Panc1 (cell line): ENCODE data around the gene CDC42EP5. TPM values are rescaled to one million over a fixed set of nuclear protein-coding genes. Genes with fewer than 3 reads are reported as not detected.

Experiments
- ATAC-seq: fragments of 200-7000 bp; cut with Tn5 transposase; 2 replicates; pipeline ENCODE4 v1.9.1; 2020; ENCODE audit warnings: mild to moderate bottlenecking, moderate library complexity
- BruUV-seq: library from RNA; stranded (reverse); fragments of 400-500 nt; replicated peaks from 2 replicates; lab custom pipeline; 2021; lab: Mats Ljungman, UMichigan
- CTCF ChIA-PET: fragments of 300-600 bp; sonication (Branson Sonifier 250); formaldehyde crosslinking; loops from one replicate; lab custom pipeline; 2022; ENCODE audit warnings: antibody characterized with exemption; lab: Charles Lee
- POLR2A ChIA-PET: fragments of 300-600 bp; sonication (Branson Sonifier 250); formaldehyde crosslinking; loops from one replicate; lab custom pipeline; 2022; ENCODE audit warnings: antibody characterized with exemption; lab: Charles Lee
- DNase-seq: peaks from one replicate; pipeline ENCODE4 v3.0.0-alpha.2; 2010; ENCODE audit warnings: low read depth, low spot score
- H3K27ac ChIP-seq: 2 replicates; pipeline ENCODE4 v1.5.1; 2011; ENCODE audit warnings: mild to moderate bottlenecking, low read length, inconsistent platforms
- H3K27me3 ChIP-seq: fragments of 200-500 bp; sonication (Bioruptor generic); 2 replicates; pipeline ENCODE4 v1.6.0; 2014; ENCODE audit warnings: low read length, inconsistent platforms; ENCODE audit not compliant: control insufficient read depth, insufficient read depth
- H3K36me3 ChIP-seq: fragments of 200-500 bp; sonication (Bioruptor generic); 2 replicates; pipeline ENCODE4 v1.5.1; 2014; ENCODE audit warnings: inconsistent platforms, mild to moderate bottlenecking, low read length, moderate library complexity; ENCODE audit not compliant: control insufficient read depth, insufficient read depth
- H3K4me1 ChIP-seq: 2 replicates; pipeline ENCODE4 v1.5.1; 2011; ENCODE audit warnings: inconsistent platforms, mild to moderate bottlenecking, low read length, moderate library complexity; ENCODE audit not compliant: control insufficient read depth, insufficient read depth
- H3K4me3 ChIP-seq, 2 experiments: 2 replicates each; pipeline ENCODE4 v1.5.1; 2011 to 2012; ENCODE audit warnings: low read depth in 2 of 2, low read length in 2 of 2, mild to moderate bottlenecking in 2 of 2, inconsistent platforms in 1 of 2, moderate library complexity in 1 of 2
- H3K9me3 ChIP-seq: fragments of 200-500 bp; sonication (Bioruptor generic); 2 replicates; pipeline ENCODE4 v1.5.1; 2014; ENCODE audit warnings: low read depth, mild to moderate bottlenecking, inconsistent platforms, low read length, moderate library complexity; ENCODE audit not compliant: control insufficient read depth, insufficient read depth
- POLR2AphosphoS5 ChIP-seq: IDR thresholded peaks from 2 replicates; pipeline ENCODE4 v1.6.1; 2012; ENCODE audit warnings: mild to moderate bottlenecking, low read depth, low read length, moderate library complexity
- SIN3A ChIP-seq: IDR thresholded peaks from 2 replicates; pipeline ENCODE4 v1.6.1; 2012; ENCODE audit warnings: low read depth, mild to moderate bottlenecking, low read length, moderate library complexity, borderline replicate concordance; ENCODE audit not compliant: insufficient read depth
- TCF7L2 ChIP-seq: IDR thresholded peaks from 2 replicates; pipeline ENCODE4 v1.6.1; 2011; ENCODE audit warnings: mild to moderate bottlenecking, low read depth, low read length, inconsistent platforms
- in situ Hi-C: cut with HindIII; loops from 2 replicates; pipeline ENCODE4 v1.10.0; 2016; ENCODE audit warnings: low sequenced_read_pairs, low pct_unique_long_range_greater_than_20kb
- intact Hi-C: fragments of 100-400 bp; cut with micrococcal nuclease; formaldehyde crosslinking; loops from one replicate; pipeline ENCODE4 v1.10.0; 2022; ENCODE audit not compliant: unreplicated experiment
- total RNA-seq: library from RNA; stranded (reverse); gene quantifications from one replicate; pipeline ENCODE4 v1.2.1, GENCODE V29; 2021; ENCODE audit not compliant: unreplicated experiment
- TF ChIP-seq, protein P1 (sequence below): fragments of 450-650 bp; IDR thresholded peaks from 2 replicates; pipeline ENCODE4 v1.5.1; 2017; ENCODE audit warnings: mild to moderate bottlenecking
- TF ChIP-seq, protein P2 (sequence below), 2 experiments: IDR thresholded peaks; 2 replicates each; pipeline ENCODE4 v1.6.1; 2011 to 2012; ENCODE audit warnings: low read depth in 2 of 2, control low read depth in 1 of 2, low read length in 1 of 2, mild to moderate bottlenecking in 1 of 2, moderate library complexity in 1 of 2; ENCODE audit not compliant: insufficient read depth in 1 of 2

The CDC42EP5 gene
- total RNA-seq, 1 experiment from 2014 or later = 7.1 TPM

- CTCF ChIA-PET = no interaction called here
Observed at GRCh38 chr19:54482889-54483288, 9.8 kb upstream of the CDC42EP5 start.

DNA sequence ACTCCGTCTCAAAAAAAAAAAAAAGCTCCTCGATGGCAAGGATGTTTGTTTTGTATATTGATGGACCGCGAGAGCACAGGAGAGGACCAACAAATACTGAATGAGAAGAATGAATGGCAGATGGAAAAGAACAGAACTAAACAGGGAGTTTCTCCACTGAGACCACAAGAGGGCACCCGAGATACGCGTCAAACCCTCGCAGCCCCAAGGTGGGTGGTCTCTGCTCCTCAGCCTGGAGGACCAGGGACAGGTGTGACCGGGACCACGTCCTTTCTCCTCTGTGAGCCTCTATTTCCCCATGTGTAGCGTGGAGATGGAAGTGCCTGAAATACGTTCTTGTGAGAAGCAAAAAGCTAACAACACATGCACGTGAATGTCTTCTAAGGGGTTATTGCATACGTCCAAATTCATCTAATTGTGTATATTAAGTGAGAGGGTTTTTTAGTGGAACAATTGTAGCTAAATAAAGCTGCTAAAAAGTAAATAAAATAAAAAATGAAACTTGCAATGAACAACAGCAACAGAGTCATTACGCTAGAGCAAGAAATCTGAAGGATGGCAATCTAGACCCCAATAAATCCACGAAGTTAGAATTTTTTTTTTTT lies 8.3 kb upstream of the CDC42EP5 start:
- no peak for TF ChIP-seq TCF7L2
- TF ChIP-seq, protein P1, sequence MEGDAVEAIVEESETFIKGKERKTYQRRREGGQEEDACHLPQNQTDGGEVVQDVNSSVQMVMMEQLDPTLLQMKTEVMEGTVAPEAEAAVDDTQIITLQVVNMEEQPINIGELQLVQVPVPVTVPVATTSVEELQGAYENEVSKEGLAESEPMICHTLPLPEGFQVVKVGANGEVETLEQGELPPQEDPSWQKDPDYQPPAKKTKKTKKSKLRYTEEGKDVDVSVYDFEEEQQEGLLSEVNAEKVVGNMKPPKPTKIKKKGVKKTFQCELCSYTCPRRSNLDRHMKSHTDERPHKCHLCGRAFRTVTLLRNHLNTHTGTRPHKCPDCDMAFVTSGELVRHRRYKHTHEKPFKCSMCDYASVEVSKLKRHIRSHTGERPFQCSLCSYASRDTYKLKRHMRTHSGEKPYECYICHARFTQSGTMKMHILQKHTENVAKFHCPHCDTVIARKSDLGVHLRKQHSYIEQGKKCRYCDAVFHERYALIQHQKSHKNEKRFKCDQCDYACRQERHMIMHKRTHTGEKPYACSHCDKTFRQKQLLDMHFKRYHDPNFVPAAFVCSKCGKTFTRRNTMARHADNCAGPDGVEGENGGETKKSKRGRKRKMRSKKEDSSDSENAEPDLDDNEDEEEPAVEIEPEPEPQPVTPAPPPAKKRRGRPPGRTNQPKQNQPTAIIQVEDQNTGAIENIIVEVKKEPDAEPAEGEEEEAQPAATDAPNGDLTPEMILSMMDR = peak; percentile 94
- H3K27me3 ChIP-seq = no peaks in the 10 kb centered on the region
- no peaks in the 10 kb centered on the region for H3K9me3 ChIP-seq
- ChIA-PET CTCF (interaction anchor here (0.6 to 1.1 kb wide), 6 partner anchors 22 to 562 kb away, joined by 3 to 13 read pairs (median 6); no protein-coding TSS in a partner anchor), POLR2A (interaction anchor here (0.7 kb wide), 1 partner anchor 174 kb away, joined by 14 read pairs; no protein-coding TSS in a partner anchor)
- in situ Hi-C loops (no loop called here), intact Hi-C loops (loop anchor here (5.0 to 10.0 kb wide), 2 partner anchors 73 to 196 kb away; no protein-coding TSS in a partner anchor)
- H3K36me3 ChIP-seq = no peaks in the 10 kb centered on the region
- BruUV-seq = no TSS peak
- DNase-seq (no peak), ATAC-seq (peak; percentile 65)
- H3K4me3 ChIP-seq = peak overlapping the region in 1 of 2 experiments; percentile 21; a peak in 1 of 4 replicates
- no peaks in the 10 kb centered on the region for H3K4me1 ChIP-seq
- no peak overlapping the region for H3K27ac ChIP-seq

More at GRCh38 chr19:54482889-54483288, 9.8 kb upstream of the CDC42EP5 start:
- no peak for DNase-seq
- Histone ChIP-seq H3K27ac (no peak overlapping the region), H3K4me1 (no peaks in the 10 kb centered on the region), H3K4me3 (no peak overlapping the region), H3K27me3 (no peaks in the 10 kb centered on the region), H3K9me3 (no peaks in the 10 kb centered on the region), H3K36me3 (no peaks in the 10 kb centered on the region)
- POLR2A ChIA-PET = no interaction called here
- intact Hi-C loops (loop anchor here (5.0 to 10.0 kb wide), 2 partner anchors 72 to 194 kb away; no protein-coding TSS in a partner anchor), in situ Hi-C loops (no loop called here)
- TF ChIP-seq SIN3A (no peak), TCF7L2 (no peak), POLR2AphosphoS5 (no peak)
- TF ChIP-seq, protein P1 = no peak
- TF ChIP-seq, protein P2, sequence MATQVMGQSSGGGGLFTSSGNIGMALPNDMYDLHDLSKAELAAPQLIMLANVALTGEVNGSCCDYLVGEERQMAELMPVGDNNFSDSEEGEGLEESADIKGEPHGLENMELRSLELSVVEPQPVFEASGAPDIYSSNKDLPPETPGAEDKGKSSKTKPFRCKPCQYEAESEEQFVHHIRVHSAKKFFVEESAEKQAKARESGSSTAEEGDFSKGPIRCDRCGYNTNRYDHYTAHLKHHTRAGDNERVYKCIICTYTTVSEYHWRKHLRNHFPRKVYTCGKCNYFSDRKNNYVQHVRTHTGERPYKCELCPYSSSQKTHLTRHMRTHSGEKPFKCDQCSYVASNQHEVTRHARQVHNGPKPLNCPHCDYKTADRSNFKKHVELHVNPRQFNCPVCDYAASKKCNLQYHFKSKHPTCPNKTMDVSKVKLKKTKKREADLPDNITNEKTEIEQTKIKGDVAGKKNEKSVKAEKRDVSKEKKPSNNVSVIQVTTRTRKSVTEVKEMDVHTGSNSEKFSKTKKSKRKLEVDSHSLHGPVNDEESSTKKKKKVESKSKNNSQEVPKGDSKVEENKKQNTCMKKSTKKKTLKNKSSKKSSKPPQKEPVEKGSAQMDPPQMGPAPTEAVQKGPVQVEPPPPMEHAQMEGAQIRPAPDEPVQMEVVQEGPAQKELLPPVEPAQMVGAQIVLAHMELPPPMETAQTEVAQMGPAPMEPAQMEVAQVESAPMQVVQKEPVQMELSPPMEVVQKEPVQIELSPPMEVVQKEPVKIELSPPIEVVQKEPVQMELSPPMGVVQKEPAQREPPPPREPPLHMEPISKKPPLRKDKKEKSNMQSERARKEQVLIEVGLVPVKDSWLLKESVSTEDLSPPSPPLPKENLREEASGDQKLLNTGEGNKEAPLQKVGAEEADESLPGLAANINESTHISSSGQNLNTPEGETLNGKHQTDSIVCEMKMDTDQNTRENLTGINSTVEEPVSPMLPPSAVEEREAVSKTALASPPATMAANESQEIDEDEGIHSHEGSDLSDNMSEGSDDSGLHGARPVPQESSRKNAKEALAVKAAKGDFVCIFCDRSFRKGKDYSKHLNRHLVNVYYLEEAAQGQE (IDR thresholded peaks at IDR 0.05; ENCODE audit: insufficient read depth in 1 of 2, low read depth in 2 of 2, low read length in 1 of 2) = no peak
- no peak for ATAC-seq
- BruUV-seq = no TSS peak
